ENCODE measurements around the gene DDR1. TPM values are rescaled to one million over a fixed set of nuclear protein-coding genes. Genes with fewer than 3 reads are reported as not detected.

The DDR1 gene
- total RNA-seq, 6 experiments from 2014 or later = 3.2 to 9.9 (median 5.0) TPM

GRCh38 chr6:30840084-30840934, 44.0 kb upstream of the DDR1 start:
- no peaks in the 10 kb centered on the region for H3K4me1 ChIP-seq
- H3K4me3 ChIP-seq = no peak overlapping the region
- H3K27me3 ChIP-seq = no peaks in the 10 kb centered on the region
- H3K27ac ChIP-seq = no peak overlapping the region
- DNase-seq = no peak
- no peaks in the 10 kb centered on the region for H3K36me3 ChIP-seq
- no peak for ATAC-seq
- TF ChIP-seq POLR2A (IDR thresholded peaks at IDR 0.05) (no peak), CTCF (IDR thresholded peaks at IDR 0.05) (no peak)
- 60% methylated on average over 9 of the region's 9 CpGs for WGBS (ENCODE audit: insufficient coverage, low coverage, low lambda C conversion rate, missing lambda C conversion rate)
- intact Hi-C loops (cut with DNase I) = no loop called here
- no peaks in the 10 kb centered on the region for H3K9me3 ChIP-seq

DNA sequence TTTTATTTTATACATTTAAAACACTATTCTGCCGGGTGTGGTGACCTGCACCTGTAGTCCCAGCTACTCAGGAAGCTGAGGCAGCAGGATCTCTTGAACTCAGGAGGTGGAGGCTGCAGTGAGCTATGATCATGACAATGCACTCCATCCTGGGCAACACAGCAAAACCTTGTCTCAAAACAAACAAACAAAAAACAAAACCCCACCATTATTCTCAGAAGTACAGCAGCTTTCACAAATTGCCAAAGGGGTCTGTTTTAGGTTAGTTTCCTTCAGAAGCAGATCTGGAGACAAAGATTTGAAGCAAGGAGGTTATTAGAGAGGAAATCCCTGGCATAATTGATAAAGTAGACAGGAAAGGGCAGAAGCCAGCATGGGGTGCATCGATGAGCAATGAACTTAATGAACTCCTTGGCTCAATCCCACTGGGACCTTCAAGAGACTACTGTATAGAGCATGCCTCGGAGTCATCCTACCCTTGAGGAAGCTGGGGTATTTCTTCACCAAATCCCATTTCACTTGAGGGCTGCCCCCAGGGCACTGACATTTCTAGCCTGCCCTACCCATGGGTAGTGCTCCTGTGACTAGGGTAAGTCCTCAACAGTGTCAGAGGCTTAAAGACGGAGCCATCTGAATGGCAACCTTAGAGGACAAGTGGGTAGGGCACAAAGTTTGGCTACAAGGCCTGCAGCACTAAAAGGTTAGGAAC, 43.2 kb upstream of the DDR1 start:
- 76% methylated on average over 2 of the region's 4 CpGs for WGBS (ENCODE audit: insufficient coverage, low coverage, low lambda C conversion rate, missing lambda C conversion rate)
- Histone ChIP-seq H3K9me3 (no peaks in the 10 kb centered on the region), H3K27ac (no peak overlapping the region), H3K27me3 (no peaks in the 10 kb centered on the region), H3K4me3 (no peak overlapping the region), H3K4me1 (no peaks in the 10 kb centered on the region), H3K36me3 (no peaks in the 10 kb centered on the region)
- TF ChIP-seq POLR2A (IDR thresholded peaks at IDR 0.05) = no peak
- no peak for TF ChIP-seq CTCF (IDR thresholded peaks at IDR 0.05)
- intact Hi-C loops (cut with DNase I) = no loop called here
- ATAC-seq (no peak), DNase-seq (no peak)

GRCh38 chr6:30841644-30842504, 42.4 kb upstream of the DDR1 start:
- WGBS (ENCODE audit: insufficient coverage, low coverage, low lambda C conversion rate, missing lambda C conversion rate) = 48% methylated on average over 4 of the region's 6 CpGs

More at GRCh38 chr6:30841644-30842504, 42.4 kb upstream of the DDR1 start:
- Histone ChIP-seq H3K27me3 (no peaks in the 10 kb centered on the region), H3K9me3 (no peaks in the 10 kb centered on the region), H3K4me1 (no peaks in the 10 kb centered on the region), H3K4me3 (no peak overlapping the region), H3K27ac (no peak overlapping the region), H3K36me3 (no peaks in the 10 kb centered on the region)
- TF ChIP-seq CTCF (IDR thresholded peaks at IDR 0.05) (no peak), POLR2A (IDR thresholded peaks at IDR 0.05) (no peak)
- intact Hi-C loops (cut with DNase I) = no loop called here
- ATAC-seq = no peak
- no peak for DNase-seq
